C4-2B (cell line): ENCODE measurements around the gene SYNPO2.

Experiments used
- ZFX ChIP-seq: fragments of 450-650 bp; IDR thresholded peaks from 2 replicates; pipeline ENCODE4 v1.6.1; 2017
- TF ChIP-seq, protein P1 (sequence below): fragments of 450-650 bp; conservative IDR thresholded peaks from 2 replicates; pipeline ENCODE4 v1.5.1; 2017; ENCODE audit warnings: mild to moderate bottlenecking

DNA sequence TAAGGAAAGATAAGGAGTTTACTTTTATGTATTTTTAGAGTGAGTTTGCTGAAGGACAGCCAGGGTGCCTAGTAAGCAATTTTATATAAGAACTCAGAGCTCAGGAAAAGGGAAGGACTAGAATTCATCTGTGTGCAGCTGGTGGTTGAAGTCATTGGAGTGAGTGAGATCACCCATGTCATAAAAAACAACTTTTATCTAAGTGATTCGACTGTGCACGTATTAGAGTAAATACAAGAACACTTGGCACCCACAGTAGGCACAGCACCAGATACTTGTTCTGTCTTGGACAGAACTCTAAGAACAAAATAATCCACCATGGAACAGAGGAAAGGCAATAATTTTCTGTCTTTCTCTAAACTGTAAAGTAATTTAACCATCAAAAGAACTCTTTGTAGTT, 31.6 kb downstream of the SYNPO2 start:
- TF ChIP-seq, protein P1, sequence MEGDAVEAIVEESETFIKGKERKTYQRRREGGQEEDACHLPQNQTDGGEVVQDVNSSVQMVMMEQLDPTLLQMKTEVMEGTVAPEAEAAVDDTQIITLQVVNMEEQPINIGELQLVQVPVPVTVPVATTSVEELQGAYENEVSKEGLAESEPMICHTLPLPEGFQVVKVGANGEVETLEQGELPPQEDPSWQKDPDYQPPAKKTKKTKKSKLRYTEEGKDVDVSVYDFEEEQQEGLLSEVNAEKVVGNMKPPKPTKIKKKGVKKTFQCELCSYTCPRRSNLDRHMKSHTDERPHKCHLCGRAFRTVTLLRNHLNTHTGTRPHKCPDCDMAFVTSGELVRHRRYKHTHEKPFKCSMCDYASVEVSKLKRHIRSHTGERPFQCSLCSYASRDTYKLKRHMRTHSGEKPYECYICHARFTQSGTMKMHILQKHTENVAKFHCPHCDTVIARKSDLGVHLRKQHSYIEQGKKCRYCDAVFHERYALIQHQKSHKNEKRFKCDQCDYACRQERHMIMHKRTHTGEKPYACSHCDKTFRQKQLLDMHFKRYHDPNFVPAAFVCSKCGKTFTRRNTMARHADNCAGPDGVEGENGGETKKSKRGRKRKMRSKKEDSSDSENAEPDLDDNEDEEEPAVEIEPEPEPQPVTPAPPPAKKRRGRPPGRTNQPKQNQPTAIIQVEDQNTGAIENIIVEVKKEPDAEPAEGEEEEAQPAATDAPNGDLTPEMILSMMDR = no peak
- TF ChIP-seq ZFX = no peak
